Peyer's patch (tissue), 4 donors: Measurements from ENCODE around the gene MCAT.

Experiments used
- POLR2A ChIP-seq, 2 donors: fragments of 450-650 bp; IDR thresholded peaks; one replicate each; pipeline ENCODE4 v1.5.1; 2017; ENCODE audit warnings: antibody characterized with exemption in 2 of 2, mild to moderate bottlenecking in 2 of 2, moderate library complexity in 2 of 2
- TF ChIP-seq, protein P1 (sequence below), 6 experiments: fragments of 450-650 bp in 4 of 6; fragments of 200-600 bp in 2 of 6; sonication (generic) in 1 of 6; IDR thresholded peaks; one replicate each; pipeline ENCODE4 v1.5.1; 2017 to 2019; ENCODE audit warnings: antibody characterized with exemption in 6 of 6, mild to moderate bottlenecking in 3 of 6, moderate library complexity in 1 of 6

DNA sequence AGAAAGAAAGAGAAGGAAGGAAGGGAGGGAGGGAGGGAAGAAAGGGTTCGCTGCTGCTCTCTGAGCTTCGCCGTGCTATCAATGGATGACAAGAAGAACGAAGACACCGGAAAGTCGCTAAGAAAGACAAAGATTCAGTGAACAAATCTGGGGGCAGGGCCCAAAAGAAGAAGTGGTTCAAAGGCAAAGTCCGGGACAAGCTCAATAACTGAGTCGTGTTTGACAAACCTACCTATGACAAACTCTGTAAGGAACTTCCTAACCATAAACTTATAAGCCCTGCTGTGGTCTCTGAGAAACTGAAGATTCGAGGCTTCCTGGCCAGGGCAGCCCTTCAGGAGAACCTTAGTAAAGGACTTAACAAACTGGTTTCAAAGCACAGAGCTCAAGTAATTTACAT is 51.1 kb downstream of the MCAT start:
- TF ChIP-seq POLR2A (IDR thresholded peaks at IDR 0.05), result no peak
- TF ChIP-seq, protein P1, sequence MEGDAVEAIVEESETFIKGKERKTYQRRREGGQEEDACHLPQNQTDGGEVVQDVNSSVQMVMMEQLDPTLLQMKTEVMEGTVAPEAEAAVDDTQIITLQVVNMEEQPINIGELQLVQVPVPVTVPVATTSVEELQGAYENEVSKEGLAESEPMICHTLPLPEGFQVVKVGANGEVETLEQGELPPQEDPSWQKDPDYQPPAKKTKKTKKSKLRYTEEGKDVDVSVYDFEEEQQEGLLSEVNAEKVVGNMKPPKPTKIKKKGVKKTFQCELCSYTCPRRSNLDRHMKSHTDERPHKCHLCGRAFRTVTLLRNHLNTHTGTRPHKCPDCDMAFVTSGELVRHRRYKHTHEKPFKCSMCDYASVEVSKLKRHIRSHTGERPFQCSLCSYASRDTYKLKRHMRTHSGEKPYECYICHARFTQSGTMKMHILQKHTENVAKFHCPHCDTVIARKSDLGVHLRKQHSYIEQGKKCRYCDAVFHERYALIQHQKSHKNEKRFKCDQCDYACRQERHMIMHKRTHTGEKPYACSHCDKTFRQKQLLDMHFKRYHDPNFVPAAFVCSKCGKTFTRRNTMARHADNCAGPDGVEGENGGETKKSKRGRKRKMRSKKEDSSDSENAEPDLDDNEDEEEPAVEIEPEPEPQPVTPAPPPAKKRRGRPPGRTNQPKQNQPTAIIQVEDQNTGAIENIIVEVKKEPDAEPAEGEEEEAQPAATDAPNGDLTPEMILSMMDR (IDR thresholded peaks at IDR 0.05), result no peak
